Endodermal cell (in vitro differentiated cells): Measurements from ENCODE around the gene LATS2. TPM values are rescaled to one million over a fixed set of nuclear protein-coding genes. Genes with fewer than 3 reads are reported as not detected.

Experiments used
- DNase-seq: peaks from one replicate; pipeline ENCODE4 v3.0.0-alpha.2; 2017
- H3K27ac ChIP-seq: 2 replicates; pipeline ENCODE4 v1.5.1; 2013; ENCODE audit warnings: mild to moderate bottlenecking, low read depth, low read length, moderate library complexity
- H3K27me3 ChIP-seq: 2 replicates; pipeline ENCODE4 v1.6.1; 2013; ENCODE audit warnings: mild to moderate bottlenecking, low read length, moderate library complexity; ENCODE audit not compliant: insufficient read depth, control insufficient read depth, poor library complexity, severe bottlenecking
- H3K36me3 ChIP-seq: 2 replicates; pipeline ENCODE4 v1.7.0; 2013; ENCODE audit warnings: mild to moderate bottlenecking, low read length, moderate library complexity; ENCODE audit not compliant: control insufficient read depth, insufficient read depth
- H3K4me1 ChIP-seq: one replicate; pipeline ENCODE4 v1.7.0; 2013; ENCODE audit warnings: low read length; ENCODE audit not compliant: control insufficient read depth, insufficient read depth
- H3K4me3 ChIP-seq: 2 replicates; pipeline ENCODE4 v1.5.1; 2013; ENCODE audit warnings: mild to moderate bottlenecking, low read length, moderate library complexity
- H3K9ac ChIP-seq: 2 replicates; pipeline ENCODE4 v1.6.1; 2013; ENCODE audit warnings: mild to moderate bottlenecking, low read length, moderate library complexity; ENCODE audit not compliant: poor library complexity, severe bottlenecking; ENCODE audit errors: extremely low read depth
- H3K9me3 ChIP-seq: 2 replicates; pipeline ENCODE4 v1.6.1; 2013; ENCODE audit warnings: mild to moderate bottlenecking, low read length, moderate library complexity; ENCODE audit not compliant: control insufficient read depth
- H3K27ac Mint-ChIP-seq: 2 replicates; pipeline ENCODE4 v1.8.0; 2020; ENCODE audit warnings: mixed read lengths
- H3K27me3 Mint-ChIP-seq: 2 replicates; pipeline ENCODE4 v1.8.0; 2021; ENCODE audit warnings: mild to moderate bottlenecking, mixed read lengths; ENCODE audit not compliant: insufficient read depth
- H3K36me3 Mint-ChIP-seq: 2 replicates; pipeline ENCODE4 v1.8.0; 2020; ENCODE audit warnings: low read depth, mixed read lengths
- H3K4me1 Mint-ChIP-seq: 2 replicates; pipeline ENCODE4 v1.8.0; 2020; ENCODE audit warnings: mixed read lengths
- H3K4me3 Mint-ChIP-seq: 2 replicates; pipeline ENCODE4 v1.8.0; 2020; ENCODE audit warnings: mild to moderate bottlenecking, moderate library complexity, mixed read lengths
- H3K9me3 Mint-ChIP-seq: 2 replicates; pipeline ENCODE4 v1.8.0; 2020; ENCODE audit warnings: mild to moderate bottlenecking, mixed read lengths
- CTCF ChIP-seq: fragments of 200-600 bp; sonication (generic); conservative IDR thresholded peaks from 2 replicates; pipeline ENCODE4 v1.5.0; 2021; ENCODE audit warnings: antibody characterized with exemption, mild to moderate bottlenecking
- WGBS, 2 experiments: methylation state at CpG; one replicate each; pipeline versions ENCODE4 v1.1.5 to v1.1.7; 2013; ENCODE audit warnings: missing lambda C conversion rate in 2 of 2, mixed read lengths in 1 of 2; ENCODE audit not compliant: insufficient coverage in 1 of 2, insufficient read length in 1 of 2; 5-methylcytosine and 5-hydroxymethylcytosine counted together
- total RNA-seq, 2 donors: library from RNA; stranded (reverse); fragmentation: NEBNext Ultra II Directional in 1 of 2; extraction: Animal tissue kit (Norgen Biotek cat#: 25700) in 1 of 2; gene quantifications; 2 replicates in 1 of 2; 3 replicates in 1 of 2; pipeline ENCODE4 v1.2.1, GENCODE V29; 2021

Gene LATS2
- total RNA-seq, 2 donors from 2014 or later = 26.2 to 35.4 TPM

DNA sequence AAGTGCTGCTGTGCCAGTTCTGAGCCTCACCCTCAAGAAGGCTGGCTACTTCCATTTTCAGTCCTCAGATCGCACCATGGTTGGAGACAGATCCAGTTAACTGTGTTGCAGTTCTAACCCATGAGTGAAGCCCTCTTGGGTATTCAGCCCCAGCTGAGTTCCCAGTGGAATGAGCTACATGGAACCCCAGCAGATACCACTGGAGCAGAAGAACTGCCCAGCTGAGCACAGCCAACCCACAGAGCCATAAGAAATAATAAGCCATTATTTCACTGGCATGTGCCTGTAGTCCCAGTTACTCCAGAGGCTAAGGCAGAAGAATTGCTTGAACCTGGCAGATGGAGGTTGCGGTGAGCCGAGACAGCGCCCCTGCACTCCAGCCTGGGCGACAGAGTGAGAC is 59.9 kb downstream of the LATS2 start:
- H3K9me3 ChIP-seq = peaks cover 4% of the 10 kb centered on the region
- no peak for DNase-seq
- peaks cover 12% of the 10 kb centered on the region for H3K36me3 Mint-ChIP-seq
- peaks cover 23% of the 10 kb centered on the region for H3K36me3 ChIP-seq
- TF ChIP-seq CTCF = no peak
- H3K27me3 Mint-ChIP-seq = no peaks in the 10 kb centered on the region
- WGBS, 2 experiments = 99 to 100% methylated on average over 2 to 4 of the region's 5 CpGs
- H3K9ac ChIP-seq = no peak overlapping the region
- no peaks in the 10 kb centered on the region for H3K4me1 Mint-ChIP-seq
- H3K27ac Mint-ChIP-seq = no peak overlapping the region
- H3K27me3 ChIP-seq = no peaks in the 10 kb centered on the region
- no peaks in the 10 kb centered on the region for H3K4me1 ChIP-seq
- peaks cover 6% of the 10 kb centered on the region for H3K9me3 Mint-ChIP-seq
- H3K27ac ChIP-seq = no peak overlapping the region
- no peak overlapping the region for H3K4me3 ChIP-seq
- no peak overlapping the region for H3K4me3 Mint-ChIP-seq

DNA sequence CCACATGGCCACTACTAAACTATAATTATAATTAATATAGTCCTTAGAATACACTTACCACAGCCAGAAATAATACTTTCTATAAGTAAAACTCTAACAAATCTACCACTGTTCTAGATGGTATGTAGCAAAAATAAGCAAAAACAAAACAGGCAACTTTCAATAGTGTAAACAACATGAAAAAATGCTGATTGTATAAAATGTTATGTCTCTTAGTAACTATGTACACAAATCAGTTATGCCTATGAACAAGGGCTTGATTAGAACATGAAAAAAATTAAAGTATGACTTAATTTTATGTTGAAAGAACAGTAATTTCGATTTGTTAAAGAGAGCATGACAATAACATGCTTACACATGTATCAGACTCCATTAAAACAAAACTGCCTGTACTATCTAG is 60.7 kb downstream of the LATS2 start:
- H3K27ac Mint-ChIP-seq = no peak overlapping the region
- peaks cover 12% of the 10 kb centered on the region for H3K36me3 Mint-ChIP-seq
- no peaks in the 10 kb centered on the region for H3K27me3 Mint-ChIP-seq
- no peak for DNase-seq
- Histone ChIP-seq H3K4me1 (no peaks in the 10 kb centered on the region), H3K36me3 (peaks cover 29% of the 10 kb centered on the region), H3K9ac (no peak overlapping the region), H3K27ac (no peak overlapping the region), H3K27me3 (no peaks in the 10 kb centered on the region), H3K9me3 (peaks cover 4% of the 10 kb centered on the region), H3K4me3 (no peak overlapping the region)
- peaks cover 6% of the 10 kb centered on the region for H3K9me3 Mint-ChIP-seq
- no peak overlapping the region for H3K4me3 Mint-ChIP-seq
- TF ChIP-seq CTCF = no peak
- no peaks in the 10 kb centered on the region for H3K4me1 Mint-ChIP-seq
- 100% methylated on average over 1 of the region's 1 CpG; no CpG with 5 or more reads in 1 of the 2 experiments for WGBS, 2 experiments

- DNase-seq = peak; percentile 51
- Mint-ChIP-seq H3K9me3 (peaks cover 6% of the 10 kb centered on the region), H3K4me1 (no peaks in the 10 kb centered on the region), H3K27me3 (no peaks in the 10 kb centered on the region), H3K27ac (peak overlapping the region; percentile 10), H3K4me3 (no peak overlapping the region), H3K36me3 (peaks cover 18% of the 10 kb centered on the region)
- Histone ChIP-seq H3K9me3 (peaks cover 4% of the 10 kb centered on the region), H3K27ac (no peak overlapping the region), H3K27me3 (no peaks in the 10 kb centered on the region), H3K9ac (no peak overlapping the region), H3K4me1 (no peaks in the 10 kb centered on the region), H3K36me3 (peaks cover 43% of the 10 kb centered on the region), H3K4me3 (no peak overlapping the region)
- no peak for TF ChIP-seq CTCF
- WGBS, 2 experiments = 96 to 97% methylated on average over 33 to 60 of the region's 60 CpGs
Observed at GRCh38 chr13:20998649-20999415, 62.6 kb downstream of the LATS2 start.
